ENCODE results near the gene RNF152. TPM values are rescaled to one million over a fixed set of nuclear protein-coding genes. Genes with fewer than 3 reads are reported as not detected.

RNF152 gene
- total RNA-seq, 1 donor from 2014 or later, result 8.4 TPM

GRCh38 chr18:61847164-61847791 lies 45.5 kb downstream of the RNF152 start:
- Mint-ChIP-seq H3K4me3 (no peak overlapping the region), H3K27ac (ENCODE audit: unreplicated experiment) (no peak overlapping the region), H3K9me3 (no peaks in the 10 kb centered on the region), H3K36me3 (ENCODE audit: low read depth) (peaks cover 2% of the 10 kb centered on the region), H3K4me1 (peaks cover 5% of the 10 kb centered on the region), H3K27me3 (ENCODE audit: low read depth) (no peaks in the 10 kb centered on the region)
- DNase-seq (ENCODE audit: low read depth, low spot score), result no peak
- TF ChIP-seq, protein P1, sequence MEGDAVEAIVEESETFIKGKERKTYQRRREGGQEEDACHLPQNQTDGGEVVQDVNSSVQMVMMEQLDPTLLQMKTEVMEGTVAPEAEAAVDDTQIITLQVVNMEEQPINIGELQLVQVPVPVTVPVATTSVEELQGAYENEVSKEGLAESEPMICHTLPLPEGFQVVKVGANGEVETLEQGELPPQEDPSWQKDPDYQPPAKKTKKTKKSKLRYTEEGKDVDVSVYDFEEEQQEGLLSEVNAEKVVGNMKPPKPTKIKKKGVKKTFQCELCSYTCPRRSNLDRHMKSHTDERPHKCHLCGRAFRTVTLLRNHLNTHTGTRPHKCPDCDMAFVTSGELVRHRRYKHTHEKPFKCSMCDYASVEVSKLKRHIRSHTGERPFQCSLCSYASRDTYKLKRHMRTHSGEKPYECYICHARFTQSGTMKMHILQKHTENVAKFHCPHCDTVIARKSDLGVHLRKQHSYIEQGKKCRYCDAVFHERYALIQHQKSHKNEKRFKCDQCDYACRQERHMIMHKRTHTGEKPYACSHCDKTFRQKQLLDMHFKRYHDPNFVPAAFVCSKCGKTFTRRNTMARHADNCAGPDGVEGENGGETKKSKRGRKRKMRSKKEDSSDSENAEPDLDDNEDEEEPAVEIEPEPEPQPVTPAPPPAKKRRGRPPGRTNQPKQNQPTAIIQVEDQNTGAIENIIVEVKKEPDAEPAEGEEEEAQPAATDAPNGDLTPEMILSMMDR (conservative IDR thresholded peaks at IDR 0.05), result no peak

GRCh38 chr18:61845197-61845596 lies 47.6 kb downstream of the RNF152 start:
- Mint-ChIP-seq H3K36me3 (ENCODE audit: low read depth) (peaks cover 5% of the 10 kb centered on the region), H3K27me3 (ENCODE audit: low read depth) (no peaks in the 10 kb centered on the region), H3K9me3 (no peaks in the 10 kb centered on the region), H3K4me3 (no peak overlapping the region), H3K4me1 (peaks cover 14% of the 10 kb centered on the region), H3K27ac (ENCODE audit: unreplicated experiment) (no peak overlapping the region)
- DNase-seq (ENCODE audit: low read depth, low spot score), result no peak
- TF ChIP-seq, protein P1 (conservative IDR thresholded peaks at IDR 0.05), result no peak

- peaks cover 5% of the 10 kb centered on the region for H3K36me3 Mint-ChIP-seq (ENCODE audit: low read depth)
- H3K9me3 Mint-ChIP-seq, result no peaks in the 10 kb centered on the region
These were observed 48.1 kb downstream of the RNF152 start for GRCh38 chr18:61844726-61845125.

GRCh38 chr18:61842146-61842545 lies 50.7 kb downstream of the RNF152 start:
- Mint-ChIP-seq H3K27me3 (ENCODE audit: low read depth) (no peaks in the 10 kb centered on the region), H3K4me1 (peaks cover 14% of the 10 kb centered on the region), H3K4me3 (no peak overlapping the region), H3K27ac (ENCODE audit: unreplicated experiment) (no peak overlapping the region), H3K36me3 (ENCODE audit: low read depth) (peaks cover 16% of the 10 kb centered on the region), H3K9me3 (no peaks in the 10 kb centered on the region)
- TF ChIP-seq, protein P1 (conservative IDR thresholded peaks at IDR 0.05), result no peak
- no peak for DNase-seq (ENCODE audit: low read depth, low spot score)

More at GRCh38 chr18:61844726-61845125, 48.1 kb downstream of the RNF152 start:
- Mint-ChIP-seq H3K4me3 (no peak overlapping the region), H3K27me3 (ENCODE audit: low read depth) (no peaks in the 10 kb centered on the region), H3K4me1 (peaks cover 14% of the 10 kb centered on the region), H3K27ac (ENCODE audit: unreplicated experiment) (no peak overlapping the region)
- DNase-seq (ENCODE audit: low read depth, low spot score), result no peak
- TF ChIP-seq, protein P1 (conservative IDR thresholded peaks at IDR 0.05), result no peak

GRCh38 chr18:61841706-61842105 lies 51.1 kb downstream of the RNF152 start:
- peaks cover 14% of the 10 kb centered on the region for H3K4me1 Mint-ChIP-seq
- H3K36me3 Mint-ChIP-seq (ENCODE audit: low read depth), result peaks cover 17% of the 10 kb centered on the region
- H3K27ac Mint-ChIP-seq (ENCODE audit: unreplicated experiment), result no peak overlapping the region
- DNase-seq (ENCODE audit: low read depth, low spot score), result no peak
- no peaks in the 10 kb centered on the region for H3K9me3 Mint-ChIP-seq
- TF ChIP-seq, protein P1 (conservative IDR thresholded peaks at IDR 0.05), result no peak
- H3K4me3 Mint-ChIP-seq, result no peak overlapping the region
- H3K27me3 Mint-ChIP-seq (ENCODE audit: low read depth), result no peaks in the 10 kb centered on the region

Measured in neural crest cell (in vitro differentiated cells).